Activated T-cell treated with anti-CD3 and anti-CD28 coated beads, Interleukin-2, amount 50 U/mL, for 4 hours (primary cell): ENCODE data around the gene CDKN2B-AS1. TPM values are rescaled to one million over a fixed set of nuclear protein-coding genes. Genes with fewer than 3 reads are reported as not detected.

Source experiments
- ATAC-seq, 2 donors: fragments of 200-7000 bp; cut with Tn5 transposase; one replicate each; pipeline ENCODE4 v1.10.0; 2021
- DNase-seq: peaks from one replicate; pipeline ENCODE4 v3.0.0-alpha.2; 2020
- H3K27me3 Mint-ChIP-seq: one replicate; pipeline ENCODE4 v1.8.0; 2021; ENCODE audit warnings: low read depth, mixed read lengths
- H3K36me3 Mint-ChIP-seq: one replicate; pipeline ENCODE4 v1.8.0; 2022; ENCODE audit warnings: mixed read lengths; ENCODE audit not compliant: insufficient read depth
- H3K4me1 Mint-ChIP-seq: one replicate; pipeline ENCODE4 v1.8.0; 2021; ENCODE audit warnings: low read depth, mixed read lengths
- H3K4me3 Mint-ChIP-seq: one replicate; pipeline ENCODE4 v1.8.0; 2021; ENCODE audit warnings: mild to moderate bottlenecking, moderate library complexity, mixed read lengths
- H3K9me3 Mint-ChIP-seq: one replicate; pipeline ENCODE4 v1.8.0; 2021; ENCODE audit warnings: mixed read lengths
- total RNA-seq, 3 donors: library from RNA; stranded (reverse); gene quantifications; one replicate each; pipeline ENCODE4 v1.2.1, GENCODE V29; 2021

Gene CDKN2B-AS1
- total RNA-seq, 3 donors from 2014 or later, result 0.60 TPM; not detected in 2

DNA sequence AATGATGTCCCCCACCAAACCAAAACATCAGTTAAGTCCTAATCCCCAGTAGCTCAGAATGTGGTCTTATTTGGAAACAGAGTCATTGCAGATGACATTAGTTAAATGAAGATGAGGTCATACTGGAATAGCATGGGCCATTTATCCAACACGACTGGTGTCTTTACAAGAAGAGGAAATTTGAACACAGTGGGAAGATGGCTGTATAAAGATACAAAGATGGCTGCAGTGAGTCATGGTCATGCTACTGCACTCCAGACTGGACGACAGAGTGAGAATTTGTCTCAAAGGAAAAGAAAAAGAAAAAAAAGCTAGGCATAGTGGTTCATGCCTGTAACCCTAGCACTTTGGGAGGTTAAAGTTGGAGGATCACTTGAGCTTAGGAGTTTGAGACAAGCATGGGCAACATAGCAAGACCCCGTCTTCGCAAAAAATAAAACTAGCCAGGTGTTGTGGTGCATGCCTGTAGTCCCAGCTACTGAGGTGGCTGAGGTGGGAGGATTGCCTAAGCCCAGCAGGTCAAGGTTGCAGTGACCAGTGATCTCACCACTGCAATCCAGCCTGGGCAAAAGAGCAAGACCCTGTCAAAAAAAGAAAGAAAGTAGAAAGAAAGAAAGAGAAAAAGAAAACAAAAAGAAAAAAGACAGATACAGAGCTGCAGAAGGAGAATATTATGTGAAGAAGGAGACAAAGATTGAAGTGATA, 144.5 kb downstream of the CDKN2B-AS1 start:
- Mint-ChIP-seq H3K9me3 (no peaks in the 10 kb centered on the region), H3K4me1 (no peaks in the 10 kb centered on the region), H3K27me3 (peaks cover 16% of the 10 kb centered on the region), H3K4me3 (no peak overlapping the region), H3K36me3 (no peaks in the 10 kb centered on the region)
- DNase-seq (no peak), ATAC-seq (no peak)

DNA sequence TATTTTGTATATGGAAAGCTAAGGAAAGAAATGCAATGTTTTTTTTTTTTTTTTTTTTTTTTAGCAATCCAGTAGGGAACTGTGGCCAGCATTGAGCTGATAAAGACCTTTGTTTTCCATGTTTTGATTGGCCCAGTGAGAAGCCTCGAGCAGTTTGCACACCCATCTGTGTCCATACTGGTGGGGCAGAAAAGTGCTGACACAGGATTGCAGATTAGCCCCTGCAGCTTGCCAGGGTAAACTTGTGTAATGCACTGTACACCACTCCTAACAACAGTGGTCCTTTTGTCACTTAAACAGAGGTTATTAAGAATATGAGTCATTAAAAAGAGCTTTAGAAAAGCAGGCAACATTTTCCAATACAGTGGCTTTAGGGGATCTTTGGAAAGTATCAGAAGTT, 147.3 kb downstream of the CDKN2B-AS1 start:
- no peaks in the 10 kb centered on the region for H3K36me3 Mint-ChIP-seq
- peaks cover 4% of the 10 kb centered on the region for H3K4me1 Mint-ChIP-seq
- ATAC-seq (no peak), DNase-seq (no peak)
- peaks cover 17% of the 10 kb centered on the region for H3K27me3 Mint-ChIP-seq
- no peaks in the 10 kb centered on the region for H3K9me3 Mint-ChIP-seq
- no peak overlapping the region for H3K4me3 Mint-ChIP-seq

DNA sequence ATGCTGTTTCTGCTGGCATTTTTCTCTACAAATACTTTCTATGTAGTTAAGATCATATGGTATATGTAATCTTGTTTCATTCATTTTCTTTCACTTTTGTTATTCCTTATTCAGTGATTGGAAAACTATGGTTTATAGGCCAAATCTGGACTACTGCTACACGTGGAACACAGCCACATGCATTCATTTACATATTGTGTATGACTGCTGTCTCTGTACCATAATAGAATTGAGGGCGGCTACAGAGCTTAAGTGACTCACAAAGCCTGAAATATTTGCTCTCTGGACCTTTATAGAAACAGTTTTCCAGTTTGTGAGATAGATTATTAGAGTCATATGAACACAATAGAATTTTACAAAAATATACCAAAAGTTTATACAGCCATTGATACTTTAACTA, 148.1 kb downstream of the CDKN2B-AS1 start:
- H3K4me3 Mint-ChIP-seq, result no peak overlapping the region
- DNase-seq (no peak), ATAC-seq (no peak)
- H3K27me3 Mint-ChIP-seq, result peaks cover 19% of the 10 kb centered on the region
- H3K4me1 Mint-ChIP-seq, result peaks cover 10% of the 10 kb centered on the region
- no peaks in the 10 kb centered on the region for H3K9me3 Mint-ChIP-seq
- no peaks in the 10 kb centered on the region for H3K36me3 Mint-ChIP-seq

DNA sequence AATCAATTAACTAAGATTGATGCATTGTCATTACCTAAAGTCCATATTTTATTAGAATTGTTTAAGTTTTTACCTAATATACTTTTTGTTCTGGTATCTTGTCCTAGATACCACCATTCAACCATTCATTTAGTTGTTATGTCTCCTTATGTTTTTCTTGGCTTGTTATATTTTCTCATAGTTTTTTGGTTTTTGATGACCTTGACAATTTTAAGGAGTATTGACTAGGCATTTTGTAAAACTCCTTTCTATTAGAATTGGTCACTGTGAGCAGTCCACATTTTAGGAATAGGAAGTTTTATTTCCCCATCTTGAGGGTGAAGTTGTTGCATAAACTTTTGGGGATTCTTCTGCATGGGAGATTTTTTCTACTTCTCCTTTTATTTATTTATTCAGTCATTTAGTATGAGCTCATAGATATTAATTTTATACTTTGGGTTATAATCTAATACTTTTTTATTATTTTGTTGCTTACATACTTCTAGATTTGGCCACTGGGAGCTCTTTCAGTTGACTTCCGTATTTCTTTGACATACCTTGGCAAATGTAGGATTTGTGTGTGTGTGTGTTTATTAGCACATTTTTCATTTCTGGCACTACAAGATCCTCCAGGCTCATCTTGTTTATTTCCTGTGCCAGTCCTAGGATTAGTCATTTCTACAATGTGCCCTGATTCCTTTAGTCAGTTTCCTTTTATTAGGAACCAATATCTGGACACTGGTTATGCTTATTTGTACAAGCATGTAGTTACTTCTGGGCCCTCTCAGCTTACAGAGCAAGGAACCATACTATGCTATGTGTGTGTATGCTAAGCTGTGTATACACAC, 149.4 kb downstream of the CDKN2B-AS1 start:
- peaks cover 19% of the 10 kb centered on the region for H3K27me3 Mint-ChIP-seq
- no peak overlapping the region for H3K4me3 Mint-ChIP-seq
- ATAC-seq (no peak), DNase-seq (no peak)
- peaks cover 24% of the 10 kb centered on the region for H3K4me1 Mint-ChIP-seq
- H3K36me3 Mint-ChIP-seq, result no peaks in the 10 kb centered on the region
- H3K9me3 Mint-ChIP-seq, result no peaks in the 10 kb centered on the region

DNA sequence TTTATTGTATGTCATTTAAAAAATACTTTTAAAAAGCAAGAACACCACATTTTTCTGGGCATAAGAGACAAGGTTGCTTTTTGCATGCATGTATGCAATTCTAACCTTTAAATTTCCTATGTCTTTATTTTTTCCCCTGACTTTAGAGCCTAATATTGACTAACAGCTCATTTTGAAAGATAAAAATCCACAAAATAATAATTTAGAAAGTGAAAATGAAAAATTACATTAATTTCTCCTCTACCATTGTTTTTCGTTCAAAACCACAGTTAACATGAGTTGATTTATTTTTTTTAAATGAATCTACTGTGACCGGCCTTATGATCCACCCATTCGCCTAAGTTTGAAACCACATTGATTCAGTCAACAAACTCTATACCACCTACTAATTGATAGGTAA, 152.0 kb downstream of the CDKN2B-AS1 start:
- Mint-ChIP-seq H3K9me3 (no peaks in the 10 kb centered on the region), H3K36me3 (no peaks in the 10 kb centered on the region), H3K4me3 (no peak overlapping the region), H3K27me3 (peaks cover 15% of the 10 kb centered on the region), H3K4me1 (peaks cover 25% of the 10 kb centered on the region)
- DNase-seq (no peak), ATAC-seq (peak in 1 of 2 donors; percentile 35)

DNA sequence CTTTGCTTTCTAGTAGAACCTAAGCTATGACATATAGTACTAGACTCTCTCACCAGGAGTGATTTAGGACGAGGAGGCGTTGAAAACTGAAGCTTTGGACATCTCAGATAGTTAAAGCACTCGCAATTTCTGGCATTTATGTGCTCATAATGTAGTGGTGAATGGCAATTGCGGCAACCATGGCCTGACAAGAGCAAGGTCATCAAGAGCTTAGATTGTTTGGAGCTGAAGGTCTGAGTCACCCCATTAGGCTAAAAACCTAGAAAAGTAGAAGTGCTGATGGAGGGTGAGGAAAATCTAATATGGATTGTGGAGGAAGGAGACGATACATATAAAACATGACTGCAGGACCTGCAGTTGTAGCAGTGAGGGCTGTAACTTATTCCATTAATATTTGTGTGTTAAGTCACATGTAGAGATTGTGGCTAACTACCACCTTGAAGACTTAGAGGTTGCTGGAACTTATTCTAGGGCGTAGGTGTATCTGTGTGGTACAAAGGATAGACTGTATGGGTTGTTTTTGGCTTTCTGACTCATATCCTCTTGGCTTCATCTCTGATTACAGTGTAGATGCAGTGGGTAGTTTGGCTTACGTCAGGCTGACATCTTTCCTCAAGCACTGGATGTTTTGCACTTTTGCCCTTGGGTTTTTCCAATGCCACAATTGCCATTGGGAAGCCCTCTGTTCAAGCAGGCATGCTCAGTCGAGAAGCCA, 153.4 kb downstream of the CDKN2B-AS1 start:
- Mint-ChIP-seq H3K27me3 (peaks cover 11% of the 10 kb centered on the region), H3K36me3 (no peaks in the 10 kb centered on the region), H3K4me3 (no peak overlapping the region), H3K4me1 (peaks cover 25% of the 10 kb centered on the region), H3K9me3 (no peaks in the 10 kb centered on the region)
- ATAC-seq, result peak; percentile 96 to 98
- DNase-seq, result no peak

DNA sequence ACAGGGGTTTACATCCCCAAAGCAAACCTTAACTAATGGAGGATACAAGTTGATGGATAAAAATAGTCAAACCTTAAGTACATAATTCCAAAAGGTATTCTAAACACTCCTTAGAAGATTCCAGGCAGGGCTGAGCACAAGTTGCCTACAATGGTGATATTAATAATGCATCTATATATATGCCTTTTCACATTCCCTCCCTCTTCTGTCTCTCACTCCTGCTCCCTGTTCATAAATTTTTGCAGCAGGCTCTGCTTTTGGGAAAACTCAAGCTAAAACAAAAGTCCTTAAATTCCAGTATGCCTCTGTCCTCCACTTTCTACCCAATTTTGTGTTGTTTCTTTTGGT, 153.9 kb downstream of the CDKN2B-AS1 start:
- peaks cover 25% of the 10 kb centered on the region for H3K4me1 Mint-ChIP-seq
- no peak for ATAC-seq
- H3K4me3 Mint-ChIP-seq, result no peak overlapping the region
- no peaks in the 10 kb centered on the region for H3K9me3 Mint-ChIP-seq
- H3K36me3 Mint-ChIP-seq, result no peaks in the 10 kb centered on the region
- H3K27me3 Mint-ChIP-seq, result peaks cover 11% of the 10 kb centered on the region
- no peak for DNase-seq

DNA sequence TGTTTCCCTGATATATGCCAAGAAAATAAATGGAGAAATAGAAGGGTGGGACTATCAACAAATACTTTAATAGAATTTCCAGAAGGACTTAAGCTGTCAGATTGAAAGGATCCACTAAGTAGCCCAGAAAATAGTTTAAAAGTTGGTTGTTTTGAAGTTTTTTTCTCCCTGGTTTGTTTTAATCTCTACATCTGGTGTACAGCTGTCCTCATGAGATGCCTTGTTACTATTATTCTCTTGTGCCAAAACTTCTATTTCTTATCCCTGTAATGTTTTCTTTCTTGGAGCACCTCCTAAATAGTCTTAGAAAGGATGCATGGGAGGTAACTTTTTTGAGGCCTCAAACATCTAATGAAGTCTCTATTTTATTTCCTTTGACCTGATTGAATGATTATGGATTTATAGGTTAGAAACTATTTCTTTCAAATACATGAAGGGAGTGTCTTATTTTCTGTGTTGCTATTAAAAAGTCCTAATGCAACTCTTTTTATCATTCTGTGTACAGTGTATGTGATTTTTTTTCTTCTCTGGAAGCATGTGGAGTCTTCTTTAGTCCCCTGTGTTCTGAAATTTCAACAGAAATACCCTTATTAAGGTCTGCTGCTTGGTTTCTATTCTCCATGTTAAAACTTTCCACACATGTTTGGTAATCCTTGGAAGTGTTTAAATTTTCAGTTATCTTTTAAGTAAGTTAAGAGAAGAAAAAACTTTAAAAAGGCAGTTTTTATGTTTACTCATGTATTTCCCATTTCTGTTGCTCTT, 154.5 kb downstream of the CDKN2B-AS1 start:
- Mint-ChIP-seq H3K36me3 (no peaks in the 10 kb centered on the region), H3K9me3 (no peaks in the 10 kb centered on the region), H3K4me1 (peaks cover 25% of the 10 kb centered on the region), H3K4me3 (no peak overlapping the region), H3K27me3 (peaks cover 9% of the 10 kb centered on the region)
- no peak for DNase-seq
- no peak for ATAC-seq

DNA sequence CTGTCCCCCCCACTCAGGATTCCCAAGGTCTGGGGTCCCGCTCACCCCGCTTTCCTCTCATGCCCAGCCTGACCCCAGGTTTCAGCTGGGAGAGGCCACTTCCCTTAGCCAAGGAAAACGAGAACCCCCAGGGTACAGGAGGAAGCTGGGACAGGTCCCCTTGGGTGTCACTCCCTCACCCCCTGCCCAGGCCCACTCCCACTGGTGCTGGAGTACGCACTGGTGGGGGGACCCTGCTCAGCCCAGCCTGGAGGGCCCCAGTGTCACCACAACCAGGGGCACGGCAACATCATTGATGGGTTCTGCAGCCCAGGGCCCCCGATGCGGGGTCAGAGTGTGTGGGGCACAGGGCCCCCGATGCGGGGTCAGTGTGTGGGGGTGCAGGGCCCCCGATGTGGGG, 159.5 kb downstream of the CDKN2B-AS1 start:
- ATAC-seq (no peak), DNase-seq (no peak)
- Mint-ChIP-seq H3K9me3 (no peaks in the 10 kb centered on the region), H3K27me3 (peaks cover 4% of the 10 kb centered on the region), H3K4me1 (peaks cover 6% of the 10 kb centered on the region), H3K4me3 (no peak overlapping the region), H3K36me3 (no peaks in the 10 kb centered on the region)

DNA sequence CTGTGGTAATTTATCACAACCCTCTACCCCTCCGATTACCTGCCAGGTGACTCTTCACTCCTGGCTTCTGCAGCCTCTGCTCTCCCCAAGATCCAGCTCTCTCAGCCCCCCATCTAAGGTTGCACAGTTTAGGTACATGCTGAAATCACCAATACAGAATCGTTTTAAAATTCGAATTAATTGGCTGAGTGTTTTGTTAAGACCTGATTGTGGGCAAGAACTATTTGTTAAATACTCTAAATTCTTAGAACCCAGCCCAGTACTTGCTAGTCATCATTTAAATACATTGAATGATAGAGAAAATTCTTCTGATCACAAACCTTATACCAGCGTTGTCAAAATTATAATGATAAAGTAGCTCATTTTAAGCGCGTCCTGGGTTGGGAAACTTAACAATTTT, 162.0 kb downstream of the CDKN2B-AS1 start:
- no peak for DNase-seq
- ATAC-seq, result no peak
- H3K36me3 Mint-ChIP-seq, result no peaks in the 10 kb centered on the region
- H3K27me3 Mint-ChIP-seq, result no peaks in the 10 kb centered on the region
- H3K4me1 Mint-ChIP-seq, result peaks cover 9% of the 10 kb centered on the region
- H3K4me3 Mint-ChIP-seq, result no peak overlapping the region
- no peaks in the 10 kb centered on the region for H3K9me3 Mint-ChIP-seq

DNA sequence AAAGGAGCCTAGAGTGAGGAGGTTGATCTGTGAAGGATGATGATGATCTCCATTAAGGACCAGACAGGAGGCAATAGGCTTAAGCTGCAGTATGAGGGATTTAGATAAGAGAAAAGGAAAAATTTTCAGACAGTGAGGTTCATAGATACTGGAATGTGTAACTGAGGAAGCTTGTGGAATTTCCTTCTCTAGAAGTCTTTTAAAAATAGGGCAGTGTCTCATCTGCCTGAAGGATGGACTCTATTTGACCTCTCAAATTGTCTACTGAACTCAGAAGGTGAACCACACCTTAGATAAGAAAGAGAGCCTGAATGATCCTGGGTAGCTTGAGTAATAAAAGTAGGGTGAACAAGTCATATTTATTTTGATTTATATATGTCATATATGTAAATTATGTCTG, 162.7 kb downstream of the CDKN2B-AS1 start:
- Mint-ChIP-seq H3K36me3 (no peaks in the 10 kb centered on the region), H3K9me3 (no peaks in the 10 kb centered on the region), H3K27me3 (no peaks in the 10 kb centered on the region), H3K4me1 (peaks cover 9% of the 10 kb centered on the region), H3K4me3 (no peak overlapping the region)
- no peak for ATAC-seq
- DNase-seq, result no peak

DNA sequence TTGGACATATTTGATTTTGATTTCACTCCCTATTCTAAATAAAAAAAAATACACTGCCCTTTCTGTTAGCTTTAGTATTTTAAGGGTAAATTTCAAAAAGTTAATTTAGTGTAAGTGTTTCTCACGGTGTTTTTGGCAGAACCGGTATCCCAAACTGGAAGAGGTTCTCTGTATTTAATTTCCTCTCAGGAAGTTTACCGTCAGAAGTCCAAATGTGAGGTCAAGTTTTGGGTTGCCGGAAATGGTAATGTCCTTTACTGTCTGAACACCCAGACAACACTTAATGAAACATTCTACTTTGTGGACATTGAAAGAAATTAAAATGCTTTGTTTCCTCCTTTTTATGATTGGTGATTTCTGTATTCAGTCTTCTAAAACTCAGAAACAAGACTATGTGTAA, 163.2 kb downstream of the CDKN2B-AS1 start:
- no peaks in the 10 kb centered on the region for H3K36me3 Mint-ChIP-seq
- no peaks in the 10 kb centered on the region for H3K9me3 Mint-ChIP-seq
- no peak overlapping the region for H3K4me3 Mint-ChIP-seq
- no peak for ATAC-seq
- no peak for DNase-seq
- peaks cover 1% of the 10 kb centered on the region for H3K27me3 Mint-ChIP-seq
- peaks cover 9% of the 10 kb centered on the region for H3K4me1 Mint-ChIP-seq

DNA sequence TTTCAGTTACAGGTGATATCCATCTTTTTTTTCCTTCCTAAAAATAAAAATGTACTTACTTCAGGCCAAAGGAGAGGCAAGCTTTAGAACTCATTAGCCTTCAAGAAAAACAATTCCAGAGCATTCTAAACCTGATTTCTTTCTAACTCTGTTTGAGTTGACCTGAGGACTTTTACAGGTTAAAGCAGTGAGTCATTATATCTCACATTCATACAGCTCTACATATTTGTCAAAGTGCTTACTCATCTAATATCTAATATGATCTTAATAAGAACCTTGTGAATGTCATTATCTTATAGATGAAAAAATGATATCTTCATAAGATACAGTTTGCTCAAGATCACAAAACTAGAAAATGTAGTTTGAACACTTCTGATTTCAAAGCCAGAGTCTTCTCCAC, 163.7 kb downstream of the CDKN2B-AS1 start:
- Mint-ChIP-seq H3K9me3 (no peaks in the 10 kb centered on the region), H3K4me1 (peaks cover 9% of the 10 kb centered on the region), H3K36me3 (no peaks in the 10 kb centered on the region), H3K27me3 (peaks cover 2% of the 10 kb centered on the region), H3K4me3 (no peak overlapping the region)
- ATAC-seq (no peak), DNase-seq (no peak)

DNA sequence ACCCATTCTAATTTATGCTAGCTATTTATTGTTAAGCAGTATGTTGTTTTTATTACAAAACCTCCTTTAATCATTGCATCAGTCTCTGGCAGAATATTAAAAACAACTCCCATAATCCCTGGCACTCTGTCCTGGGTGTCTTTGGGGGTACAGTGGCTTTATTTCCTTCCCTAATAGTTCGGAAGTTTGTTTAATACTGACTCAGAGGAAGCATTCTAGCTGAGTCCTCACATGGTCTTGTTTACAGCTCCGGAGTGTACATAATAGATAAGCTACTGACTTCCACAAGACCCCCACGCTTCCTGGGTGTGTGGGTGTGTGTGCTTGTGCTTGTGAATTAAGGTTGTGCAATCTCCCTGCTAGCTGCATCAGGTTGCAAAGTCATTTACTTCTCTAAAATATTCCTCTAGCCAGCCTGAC, 164.3 kb downstream of the CDKN2B-AS1 start:
- Mint-ChIP-seq H3K27me3 (peaks cover 2% of the 10 kb centered on the region), H3K4me3 (no peak overlapping the region), H3K36me3 (no peaks in the 10 kb centered on the region), H3K4me1 (peaks cover 9% of the 10 kb centered on the region), H3K9me3 (no peaks in the 10 kb centered on the region)
- no peak for DNase-seq
- no peak for ATAC-seq
